Body of pancreas (tissue), 4 donors: ENCODE data around the gene RXRB.

Source experiments
- POLR2A ChIP-seq, 3 donors: fragments of 450-650 bp; IDR thresholded peaks; one replicate each; pipeline ENCODE4 v1.6.1; 2016; ENCODE audit warnings: antibody characterized with exemption in 3 of 3, mild to moderate bottlenecking in 2 of 3
- TF ChIP-seq, protein P1 (sequence below), 7 experiments: fragments of 450-650 bp in 4 of 7; fragments of 200-600 bp in 3 of 7; sonication (generic) in 3 of 7; IDR thresholded peaks; one replicate each; pipeline ENCODE4 v1.5.1; 2016 to 2019; ENCODE audit warnings: antibody characterized with exemption in 7 of 7

- TF ChIP-seq, protein P1, sequence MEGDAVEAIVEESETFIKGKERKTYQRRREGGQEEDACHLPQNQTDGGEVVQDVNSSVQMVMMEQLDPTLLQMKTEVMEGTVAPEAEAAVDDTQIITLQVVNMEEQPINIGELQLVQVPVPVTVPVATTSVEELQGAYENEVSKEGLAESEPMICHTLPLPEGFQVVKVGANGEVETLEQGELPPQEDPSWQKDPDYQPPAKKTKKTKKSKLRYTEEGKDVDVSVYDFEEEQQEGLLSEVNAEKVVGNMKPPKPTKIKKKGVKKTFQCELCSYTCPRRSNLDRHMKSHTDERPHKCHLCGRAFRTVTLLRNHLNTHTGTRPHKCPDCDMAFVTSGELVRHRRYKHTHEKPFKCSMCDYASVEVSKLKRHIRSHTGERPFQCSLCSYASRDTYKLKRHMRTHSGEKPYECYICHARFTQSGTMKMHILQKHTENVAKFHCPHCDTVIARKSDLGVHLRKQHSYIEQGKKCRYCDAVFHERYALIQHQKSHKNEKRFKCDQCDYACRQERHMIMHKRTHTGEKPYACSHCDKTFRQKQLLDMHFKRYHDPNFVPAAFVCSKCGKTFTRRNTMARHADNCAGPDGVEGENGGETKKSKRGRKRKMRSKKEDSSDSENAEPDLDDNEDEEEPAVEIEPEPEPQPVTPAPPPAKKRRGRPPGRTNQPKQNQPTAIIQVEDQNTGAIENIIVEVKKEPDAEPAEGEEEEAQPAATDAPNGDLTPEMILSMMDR (IDR thresholded peaks at IDR 0.05), result no peak
- peak; percentile 72 to 85 (median 85) for TF ChIP-seq POLR2A (IDR thresholded peaks at IDR 0.05)
Measured at GRCh38 chr6:33204415-33205190, 4.1 kb upstream of the RXRB start, which contains the start of gene HSD17B8.
